Glomerular visceral epithelial cell (primary cell): ENCODE measurements around the gene TMEM167B.

ENCODE experiments used
- DNase-seq: peaks from one replicate; pipeline ENCODE4 v3.0.0-alpha.2; 2016; ENCODE audit errors: extremely low spot score

TMEM167B gene

DNA sequence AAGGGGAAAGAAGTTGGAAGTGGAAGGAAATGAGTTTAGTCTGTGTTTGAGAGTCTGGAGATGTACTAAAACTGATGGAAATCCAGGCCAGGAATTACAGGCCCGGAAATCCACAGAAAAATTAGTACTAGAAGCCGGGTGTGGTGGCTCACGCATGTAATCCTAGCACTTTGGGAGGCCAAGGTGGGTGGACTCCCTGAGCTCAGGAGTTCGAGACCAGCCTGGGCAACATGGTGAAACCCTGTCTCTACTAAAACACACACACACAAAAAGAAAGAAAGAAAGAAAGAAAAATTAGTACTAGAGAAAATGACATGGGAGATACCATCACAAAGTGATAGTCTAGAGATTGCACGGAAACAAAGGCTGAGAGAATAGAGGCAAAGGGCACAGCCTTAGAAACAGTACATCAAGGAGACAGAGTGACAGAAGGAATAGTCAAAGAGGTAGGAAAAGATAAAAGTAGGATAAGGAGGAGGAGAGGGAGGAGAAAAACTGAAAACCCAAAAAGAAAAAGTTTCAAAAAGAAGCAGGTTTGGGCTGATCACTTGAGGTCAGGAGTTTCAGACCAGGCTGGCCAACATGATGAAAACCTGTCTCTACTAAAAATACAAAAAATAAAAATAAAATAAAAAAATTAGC, 10.0 kb upstream of the TMEM167B start:
- no peak for DNase-seq

- DNase-seq = no peak
These were observed 7.1 kb upstream of the TMEM167B start for GRCh38 chr1:109083501-109083900.

GRCh38 chr1:109083923-109084322, 6.6 kb upstream of the TMEM167B start:
- no peak for DNase-seq

DNA sequence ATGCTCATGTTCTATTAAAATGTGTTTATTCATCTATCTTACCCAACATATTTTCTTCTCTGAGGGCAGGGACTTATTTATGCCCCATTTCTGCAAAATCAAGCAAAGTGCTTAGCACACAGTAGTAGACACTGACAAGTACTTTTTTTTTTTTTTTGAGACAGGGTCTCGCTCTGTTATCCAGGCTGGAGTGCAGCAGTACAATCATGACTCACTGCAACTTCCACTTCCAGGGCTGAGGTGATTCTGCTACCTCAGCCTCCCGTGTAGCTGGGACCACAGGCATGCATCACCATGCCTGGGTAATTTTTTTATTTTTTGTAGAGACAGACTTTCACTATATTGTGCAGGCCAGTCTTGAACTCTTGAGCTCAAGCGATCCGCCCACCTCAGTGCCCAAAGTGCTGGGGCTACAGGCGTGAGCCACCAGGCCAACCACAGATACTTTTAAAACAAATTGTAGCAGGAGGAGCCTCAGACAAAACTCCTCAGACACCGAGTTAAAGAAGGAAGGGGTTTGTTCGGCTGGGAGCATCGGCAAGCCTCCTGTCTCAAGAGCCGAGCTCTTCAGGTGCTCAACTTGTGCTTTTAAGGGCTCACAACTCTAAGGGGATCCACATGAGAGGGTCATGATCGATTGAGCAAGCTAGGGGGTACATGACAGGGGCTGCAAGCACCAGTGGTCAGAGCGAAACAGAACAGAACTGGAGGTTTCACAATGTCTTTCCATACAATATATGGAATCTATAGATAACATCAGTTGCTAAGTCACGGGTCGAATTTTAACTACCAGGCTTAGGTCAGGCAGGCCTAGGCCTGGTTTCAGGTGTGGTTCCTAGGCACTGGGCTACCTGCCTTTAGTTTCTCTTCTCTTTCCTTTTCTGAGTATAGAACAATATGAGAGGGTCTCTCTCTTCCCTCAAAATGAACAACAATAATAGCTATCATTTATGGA, 5.7 kb upstream of the TMEM167B start:
- peak; percentile 82 for DNase-seq

GRCh38 chr1:109089242-109090015, 1.1 kb upstream of the TMEM167B start:
- peak; percentile 66 for DNase-seq

DNA sequence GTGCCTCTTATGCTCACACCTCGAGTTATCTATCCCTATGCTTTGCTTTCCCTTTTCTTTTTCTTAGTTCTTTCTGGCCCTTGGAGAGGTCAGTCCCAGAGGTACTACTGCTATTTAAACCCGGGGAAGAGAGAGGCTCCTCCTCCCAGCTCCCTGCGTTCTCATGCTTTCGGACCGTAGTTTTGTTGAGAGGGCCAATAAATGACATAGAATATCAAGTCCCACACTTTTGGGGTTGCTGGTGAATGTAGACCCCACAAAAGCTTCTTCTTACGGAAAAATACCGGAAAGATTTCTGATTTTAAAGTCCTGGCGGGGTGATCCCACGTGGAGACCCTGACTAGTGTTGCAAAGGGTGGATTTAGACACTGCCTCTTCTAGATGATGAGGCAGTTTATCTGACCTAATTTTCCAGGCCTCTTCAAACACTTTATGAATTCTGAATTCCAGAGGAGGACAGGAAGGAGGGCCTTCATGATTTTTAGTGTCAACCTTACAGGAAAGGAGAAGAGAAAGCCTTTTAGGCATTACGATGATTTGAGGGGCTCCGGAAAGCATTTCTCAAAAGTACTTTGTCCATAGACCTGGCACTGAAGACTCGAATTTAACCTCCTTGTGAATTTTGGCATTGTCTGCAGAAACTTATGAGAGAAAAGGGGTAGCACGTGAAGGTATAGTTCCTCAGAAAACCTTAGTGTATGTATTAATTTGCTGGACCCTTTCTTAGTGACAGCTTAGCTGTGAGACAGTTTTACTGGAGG, 694 bp downstream of the TMEM167B start:
- peak; percentile 41 for DNase-seq

- DNase-seq = no peak
These were observed 1.3 kb downstream of the TMEM167B start for GRCh38 chr1:109091839-109092193.

DNA sequence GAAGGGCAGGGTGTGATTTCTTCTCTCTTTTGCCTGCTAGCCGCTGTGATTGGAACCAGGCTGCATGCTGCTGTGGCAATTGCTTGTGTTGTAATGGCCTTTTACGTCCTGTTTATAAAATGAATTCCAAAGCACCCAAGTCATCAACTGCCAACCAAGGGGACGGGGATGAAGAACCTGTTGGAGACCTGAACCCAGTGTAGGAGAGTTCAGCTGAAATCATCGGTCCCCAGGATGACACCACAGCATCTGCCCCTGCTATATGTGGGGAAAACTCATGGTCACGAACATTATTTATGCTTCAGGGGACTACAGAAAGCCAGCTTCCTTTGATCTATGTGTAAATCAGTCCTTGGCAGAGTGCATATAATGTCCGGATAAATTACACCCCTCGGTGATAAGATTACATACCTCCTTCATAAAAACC, 3.8 kb downstream of the TMEM167B start:
- DNase-seq = no peak

DNA sequence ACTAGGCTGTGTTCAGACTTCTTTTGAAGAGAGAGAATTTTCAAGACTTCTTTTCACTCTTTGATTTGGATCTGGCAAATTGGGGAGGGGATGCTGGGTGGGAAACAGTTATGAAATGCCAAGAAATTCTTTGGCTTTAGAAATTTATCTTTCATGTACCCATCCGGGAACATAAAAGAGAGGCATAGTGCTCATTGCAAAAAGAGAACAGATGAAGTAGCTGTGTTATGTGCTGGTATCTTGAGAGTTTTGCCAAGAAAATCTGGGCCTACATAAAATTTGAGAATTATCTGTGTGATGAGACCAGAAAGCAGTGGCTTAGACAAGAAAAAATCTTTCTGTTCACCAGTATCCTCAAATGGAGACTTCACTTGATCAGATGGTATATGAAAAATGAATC, 4.3 kb downstream of the TMEM167B start:
- DNase-seq = no peak

DNA sequence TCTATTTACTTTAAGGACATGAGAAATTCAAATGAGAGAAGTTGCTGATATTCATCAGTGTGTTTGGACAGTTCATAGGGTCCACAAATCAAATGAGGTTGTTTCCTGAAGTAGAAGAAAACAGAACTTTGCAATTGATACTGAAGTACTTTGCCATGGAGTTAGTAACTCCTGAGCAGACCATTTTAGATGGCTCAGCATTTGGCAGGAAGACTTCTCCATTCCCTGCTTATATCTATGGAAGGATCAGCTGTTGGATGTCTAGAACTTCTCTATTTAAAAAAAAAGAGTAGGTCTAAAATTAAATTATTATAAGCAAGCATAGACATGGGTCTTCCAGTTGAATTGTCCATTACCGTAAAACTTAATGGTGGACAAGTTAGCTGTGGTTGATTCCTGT, 5.1 kb downstream of the TMEM167B start:
- no peak for DNase-seq

GRCh38 chr1:109096120-109096519, 5.6 kb downstream of the TMEM167B start:
- DNase-seq = no peak

- DNase-seq = peak; percentile 98
These were observed 9.6 kb downstream of the TMEM167B start for GRCh38 chr1:109099938-109100773.

- no peak for DNase-seq
These were observed 14.0 kb downstream of the TMEM167B start for GRCh38 chr1:109104364-109105151.

DNA sequence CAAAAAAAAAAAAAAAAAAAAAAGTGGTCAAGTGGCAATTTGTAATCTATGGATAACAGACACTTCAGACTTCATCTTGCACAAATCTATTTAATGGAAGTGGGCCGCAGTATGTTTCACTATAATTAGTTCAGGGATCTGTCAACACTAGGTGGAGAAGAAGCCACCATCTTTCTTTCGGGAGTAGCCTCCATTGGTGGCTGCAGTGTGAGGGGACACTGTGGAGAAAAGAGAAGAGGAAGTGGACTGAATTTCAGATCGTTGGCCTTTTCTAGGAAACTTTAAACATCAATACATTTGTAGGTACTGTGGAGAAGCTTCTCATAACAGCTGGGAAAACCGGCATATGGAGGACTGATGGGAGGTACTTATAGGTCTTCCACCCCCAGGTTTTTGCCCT, 15.3 kb downstream of the TMEM167B start:
- no peak for DNase-seq

- DNase-seq = no peak
These were observed 17.2 kb downstream of the TMEM167B start for GRCh38 chr1:109107785-109108184.

- no peak for DNase-seq
These were observed 19.3 kb downstream of the TMEM167B start for GRCh38 chr1:109109906-109110305.

- no peak for DNase-seq
These were observed 21.0 kb downstream of the TMEM167B start for GRCh38 chr1:109111386-109112055.

GRCh38 chr1:109112056-109112651, 21.6 kb downstream of the TMEM167B start:
- peak; percentile 46 for DNase-seq
